K562 (cell line): Measurements from ENCODE around the gene RNF144A. TPM values are rescaled to one million over a fixed set of nuclear protein-coding genes. Genes with fewer than 3 reads are reported as not detected.
A peak's percentile ranks its signal among the peaks of the same experiment; 100 is the strongest.

Experiments
- ATF4 ChIP-seq: fragments of 450-650 bp; formaldehyde crosslinking; IDR thresholded peaks from 2 replicates; pipeline ENCODE4 v1.4.0; 2022; ENCODE audit warnings: mild to moderate bottlenecking, moderate library complexity
- CCNT2 ChIP-seq: IDR thresholded peaks from 2 replicates; pipeline ENCODE4 v1.6.1; 2011; ENCODE audit warnings: borderline replicate concordance, low read depth, mild to moderate bottlenecking, moderate library complexity, mixed read lengths, low read length; ENCODE audit not compliant: insufficient read length; ENCODE audit errors: extremely low read depth
- KAT7 ChIP-seq: sonication (generic); formaldehyde crosslinking; IDR thresholded peaks from 2 replicates; pipeline ENCODE4 v1.8.0; 2022; ENCODE audit warnings: missing genetic modification reagents, mild to moderate bottlenecking, borderline replicate concordance
- LCOR ChIP-seq: sonication (generic); formaldehyde crosslinking; IDR thresholded peaks from 2 replicates; pipeline ENCODE4 v1.8.0; 2022; ENCODE audit warnings: mild to moderate bottlenecking, missing genetic modification reagents
- SMAD4 ChIP-seq: fragments of 250-450 bp; sonication (Bioruptor Pico); conservative IDR thresholded peaks from 2 replicates; pipeline ENCODE4 v1.8.0; 2021; ENCODE audit warnings: inconsistent platforms, mild to moderate bottlenecking, moderate library complexity
- SRSF9 ChIP-seq: fragments of 200-400 bp; formaldehyde crosslinking; IDR thresholded peaks from 2 replicates; pipeline ENCODE4 v1.6.1; 2017; ENCODE audit warnings: low read depth, low read length, borderline replicate concordance
- TCF7L2 ChIP-seq: fragments of 150-350 bp; IDR thresholded peaks from 2 replicates; pipeline ENCODE4 v1.6.1; 2016; ENCODE audit warnings: low read depth, mild to moderate bottlenecking, low read length, moderate library complexity
- WHSC1 ChIP-seq: IDR thresholded peaks from one replicate; pipeline ENCODE4 v1.6.1; 2012; ENCODE audit warnings: low read length, control low read depth, inconsistent platforms
- ZNF24 ChIP-seq: fragments of 450-650 bp; IDR thresholded peaks from 2 replicates; pipeline ENCODE4 v1.6.1; 2016
- ZNF740 ChIP-seq, 3 experiments: fragments of 200-800 bp in 1 of 3; sonication (Bioruptor generic) in 1 of 3; sonication (generic) in 1 of 3; formaldehyde crosslinking in 1 of 3; IDR thresholded peaks; 2 replicates each; pipeline versions ENCODE4 v1.6.1 to v1.8.0; 2016 to 2022; ENCODE audit warnings: mild to moderate bottlenecking in 2 of 3, missing compliant biosample characterization in 2 of 3, missing genetic modification characterization in 2 of 3, missing genetic modification reagents in 1 of 3
- polyA plus RNA-seq, 8 experiments: library from polyadenylated mRNA; depleted of rRNA in 4 of 8; stranded (reverse) in 5 of 8; unstranded in 3 of 8; fragments of >200 nt; fragmentation: Nextera tagmentation in 2 of 8; fragmentation: Illumina TruSeq in 1 of 8; extraction: Ambion mirVana in 2 of 8; extraction: Trizol in 1 of 8; gene quantifications; 2 replicates each; pipeline versions ENCODE4 v1.2.1 to v1.2.3, GENCODE V29; 2011 to 2014; ENCODE audit warnings: inconsistent platforms in 1 of 8, missing spikeins in 1 of 8
- total RNA-seq, 7 experiments: library from RNA; depleted of rRNA in 6 of 7; stranded (reverse); fragments of >200 nt in 6 of 7; fragmentation: Illumina TruSeq in 2 of 7; extraction: Trizol in 2 of 7; gene quantifications; 2 replicates each; pipeline versions ENCODE4 v1.2.1 to v1.2.3, GENCODE V29; 2011 to 2021; ENCODE audit warnings: low replicate concordance in 1 of 7
- TF ChIP-seq, protein P1 (sequence below): fragments of 450-650 bp; IDR thresholded peaks from 2 replicates; pipeline ENCODE4 v1.6.1; 2016; ENCODE audit warnings: low read depth

Gene RNF144A
- total and polyA plus RNA-seq, 9 of the 15 experiments (the other 6 are each of a cell fraction or from before 2014, with no cell fraction given), result 0.96 to 11.3 (median 6.2) TPM

- 0 out of 2 replicates have a peak, but pooled peaks have one; percentile 16 for TF ChIP-seq ATF4 (CRISPR knock-in tag)
- no peak for TF ChIP-seq SRSF9
- TF ChIP-seq CCNT2, result peak; percentile 79
- peak; percentile 95 for TF ChIP-seq SMAD4 (CRISPR knock-in tag)
- TF ChIP-seq TCF7L2, result 0 out of 2 replicates have a peak, but pooled peaks have one; percentile 9
- peak; percentile 94 for TF ChIP-seq LCOR (CRISPR knock-in tag)
- TF ChIP-seq ZNF740 (CRISPR knock-in tag; IDR thresholded peaks at IDR 0.05), result peak; percentile 49; the same call in 1 of the 2 replicates
- peak in 1 of 2 experiments; percentile 73; a peak in 1 of 4 replicates for TF ChIP-seq ZNF740 (tag; IDR thresholded peaks at IDR 0.05)
- TF ChIP-seq KAT7, result peak; percentile 80; the same call in 1 of the 2 replicates
- TF ChIP-seq WHSC1, result peak; percentile 28
- 0 out of 2 replicates have a peak, but pooled peaks have one; percentile 37 for TF ChIP-seq ZNF24
- TF ChIP-seq, protein P1, sequence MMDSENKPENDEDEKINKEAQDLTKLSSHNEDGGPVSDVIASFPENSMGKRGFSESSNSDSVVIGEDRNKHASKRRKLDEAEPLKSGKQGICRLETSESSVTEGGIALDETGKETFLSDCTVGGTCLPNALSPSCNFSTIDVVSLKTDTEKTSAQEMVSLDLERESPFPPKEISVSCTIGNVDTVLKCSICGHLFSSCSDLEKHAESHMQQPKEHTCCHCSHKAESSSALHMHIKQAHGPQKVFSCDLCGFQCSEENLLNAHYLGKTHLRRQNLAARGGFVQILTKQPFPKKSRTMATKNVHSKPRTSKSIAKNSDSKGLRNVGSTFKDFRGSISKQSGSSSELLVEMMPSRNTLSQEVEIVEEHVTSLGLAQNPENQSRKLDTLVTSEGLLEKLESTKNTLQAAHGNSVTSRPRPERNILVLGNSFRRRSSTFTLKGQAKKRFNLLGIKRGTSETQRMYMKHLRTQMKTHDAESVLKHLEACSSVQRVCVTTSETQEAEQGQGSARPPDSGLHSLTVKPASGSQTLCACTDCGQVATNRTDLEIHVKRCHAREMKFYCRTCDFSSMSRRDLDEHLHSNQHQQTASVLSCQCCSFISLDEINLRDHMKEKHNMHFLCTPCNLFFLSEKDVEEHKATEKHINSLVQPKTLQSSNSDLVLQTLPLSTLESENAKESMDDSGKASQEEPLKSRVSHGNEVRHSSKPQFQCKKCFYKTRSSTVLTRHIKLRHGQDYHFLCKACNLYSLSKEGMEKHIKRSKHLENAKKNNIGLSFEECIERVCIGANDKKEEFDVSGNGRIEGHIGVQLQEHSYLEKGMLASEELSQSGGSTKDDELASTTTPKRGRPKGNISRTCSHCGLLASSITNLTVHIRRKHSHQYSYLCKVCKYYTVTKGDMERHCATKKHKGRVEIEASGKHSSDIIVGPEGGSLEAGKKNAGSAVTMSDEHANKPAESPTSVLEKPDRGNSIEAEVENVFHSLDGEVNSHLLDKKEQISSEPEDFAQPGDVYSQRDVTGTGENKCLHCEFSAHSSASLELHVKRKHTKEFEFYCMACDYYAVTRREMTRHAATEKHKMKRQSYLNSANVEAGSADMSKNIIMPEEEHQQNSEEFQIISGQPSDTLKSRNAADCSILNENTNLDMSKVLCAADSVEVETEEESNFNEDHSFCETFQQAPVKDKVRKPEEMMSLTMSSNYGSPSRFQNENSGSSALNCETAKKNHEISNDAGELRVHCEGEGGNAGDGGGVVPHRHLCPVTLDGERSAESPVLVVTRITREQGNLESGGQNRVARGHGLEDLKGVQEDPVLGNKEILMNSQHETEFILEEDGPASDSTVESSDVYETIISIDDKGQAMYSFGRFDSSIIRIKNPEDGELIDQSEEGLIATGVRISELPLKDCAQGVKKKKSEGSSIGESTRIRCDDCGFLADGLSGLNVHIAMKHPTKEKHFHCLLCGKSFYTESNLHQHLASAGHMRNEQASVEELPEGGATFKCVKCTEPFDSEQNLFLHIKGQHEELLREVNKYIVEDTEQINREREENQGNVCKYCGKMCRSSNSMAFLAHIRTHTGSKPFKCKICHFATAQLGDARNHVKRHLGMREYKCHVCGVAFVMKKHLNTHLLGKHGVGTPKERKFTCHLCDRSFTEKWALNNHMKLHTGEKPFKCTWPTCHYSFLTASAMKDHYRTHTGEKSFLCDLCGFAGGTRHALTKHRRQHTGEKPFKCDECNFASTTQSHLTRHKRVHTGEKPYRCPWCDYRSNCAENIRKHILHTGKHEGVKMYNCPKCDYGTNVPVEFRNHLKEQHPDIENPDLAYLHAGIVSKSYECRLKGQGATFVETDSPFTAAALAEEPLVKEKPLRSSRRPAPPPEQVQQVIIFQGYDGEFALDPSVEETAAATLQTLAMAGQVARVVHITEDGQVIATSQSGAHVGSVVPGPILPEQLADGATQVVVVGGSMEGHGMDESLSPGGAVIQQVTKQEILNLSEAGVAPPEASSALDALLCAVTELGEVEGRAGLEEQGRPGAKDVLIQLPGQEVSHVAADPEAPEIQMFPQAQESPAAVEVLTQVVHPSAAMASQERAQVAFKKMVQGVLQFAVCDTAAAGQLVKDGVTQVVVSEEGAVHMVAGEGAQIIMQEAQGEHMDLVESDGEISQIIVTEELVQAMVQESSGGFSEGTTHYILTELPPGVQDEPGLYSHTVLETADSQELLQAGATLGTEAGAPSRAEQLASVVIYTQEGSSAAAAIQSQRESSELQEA, result no peak
Observed at GRCh38 chr2:7007846-7008741, 90.9 kb downstream of the RNF144A start (continued).
